Type B pancreatic cell (in vitro differentiated cells): ENCODE data around the gene LAD1. TPM values are rescaled to one million over a fixed set of nuclear protein-coding genes. Genes with fewer than 3 reads are reported as not detected.

Experiments used
- DNase-seq: peaks from one replicate; pipeline ENCODE4 v3.0.0; 2021; ENCODE audit warnings: mixed read lengths; ENCODE audit not compliant: unreplicated experiment; ENCODE audit errors: extremely low spot score
- H3K27ac Mint-ChIP-seq: 2 replicates; pipeline ENCODE4 v1.8.0; 2021; ENCODE audit warnings: mild to moderate bottlenecking, mixed read lengths
- H3K27me3 Mint-ChIP-seq: 2 replicates; pipeline ENCODE4 v1.8.0; 2021; ENCODE audit warnings: mixed read lengths
- H3K36me3 Mint-ChIP-seq: 2 replicates; pipeline ENCODE4 v1.8.0; 2021; ENCODE audit warnings: mixed read lengths
- H3K4me1 Mint-ChIP-seq: one replicate; pipeline ENCODE4 v1.8.0; 2021; ENCODE audit warnings: mixed read lengths; ENCODE audit not compliant: unreplicated experiment
- H3K4me3 Mint-ChIP-seq: 2 replicates; pipeline ENCODE4 v1.8.0; 2021; ENCODE audit warnings: mild to moderate bottlenecking, mixed read lengths
- H3K9me3 Mint-ChIP-seq: 2 replicates; pipeline ENCODE4 v1.8.0; 2021; ENCODE audit warnings: mixed read lengths
- CTCF ChIP-seq: fragments of 200-600 bp; sonication (generic); conservative IDR thresholded peaks from 2 replicates; pipeline ENCODE4 v1.5.0; 2021; ENCODE audit warnings: antibody characterized with exemption, mild to moderate bottlenecking
- total RNA-seq: library from RNA; stranded (reverse); gene quantifications from 2 replicates; pipeline ENCODE4 v1.2.1, GENCODE V29; 2021; ENCODE audit warnings: low replicate concordance

The LAD1 gene
- total RNA-seq, 1 donor from 2014 or later = 41.2 TPM

- H3K36me3 Mint-ChIP-seq = no peaks in the 10 kb centered on the region
- peak overlapping the region; percentile 61 for H3K27ac Mint-ChIP-seq
- peaks cover 19% of the 10 kb centered on the region for H3K27me3 Mint-ChIP-seq
- TF ChIP-seq CTCF = peak; percentile 74
- no peaks in the 10 kb centered on the region for H3K9me3 Mint-ChIP-seq
- no peak for DNase-seq
- H3K4me1 Mint-ChIP-seq = peaks cover 33% of the 10 kb centered on the region
- H3K4me3 Mint-ChIP-seq = peak overlapping the region; percentile 42
Measured at GRCh38 chr1:201346337-201346939, 52.7 kb downstream of the LAD1 start.

- H3K9me3 Mint-ChIP-seq = no peaks in the 10 kb centered on the region
- no peak overlapping the region for H3K4me3 Mint-ChIP-seq
- DNase-seq = no peak
- H3K27me3 Mint-ChIP-seq = peaks cover 13% of the 10 kb centered on the region
- TF ChIP-seq CTCF = no peak
- no peaks in the 10 kb centered on the region for H3K36me3 Mint-ChIP-seq
- H3K27ac Mint-ChIP-seq = peak overlapping the region; percentile 61
- peaks cover 27% of the 10 kb centered on the region for H3K4me1 Mint-ChIP-seq
Measured at GRCh38 chr1:201345081-201345355, 54.1 kb downstream of the LAD1 start.

- Mint-ChIP-seq H3K4me3 (no peak overlapping the region), H3K36me3 (no peaks in the 10 kb centered on the region), H3K27me3 (peaks cover 15% of the 10 kb centered on the region), H3K9me3 (no peaks in the 10 kb centered on the region), H3K4me1 (peaks cover 27% of the 10 kb centered on the region), H3K27ac (peak overlapping the region; percentile 61)
- TF ChIP-seq CTCF = no peak
- no peak for DNase-seq
Measured at GRCh38 chr1:201344206-201345080, 54.7 kb downstream of the LAD1 start.

GRCh38 chr1:201341377-201341776, 57.7 kb downstream of the LAD1 start:
- H3K36me3 Mint-ChIP-seq = no peaks in the 10 kb centered on the region
- peaks cover 9% of the 10 kb centered on the region for H3K27me3 Mint-ChIP-seq
- no peaks in the 10 kb centered on the region for H3K9me3 Mint-ChIP-seq
- no peak overlapping the region for H3K27ac Mint-ChIP-seq
- H3K4me3 Mint-ChIP-seq = no peak overlapping the region
- TF ChIP-seq CTCF = no peak
- peaks cover 13% of the 10 kb centered on the region for H3K4me1 Mint-ChIP-seq
- no peak for DNase-seq

GRCh38 chr1:201336711-201337450, 62.2 kb downstream of the LAD1 start:
- no peak for DNase-seq
- Mint-ChIP-seq H3K27me3 (peaks cover 12% of the 10 kb centered on the region), H3K4me3 (no peak overlapping the region), H3K9me3 (no peaks in the 10 kb centered on the region), H3K27ac (no peak overlapping the region), H3K36me3 (no peaks in the 10 kb centered on the region), H3K4me1 (peaks cover 12% of the 10 kb centered on the region)
- TF ChIP-seq CTCF = no peak
